GM18502 (cell line): ENCODE data around the gene ELOVL2.

Source experiments
- ATAC-seq: cut with Tn5 transposase; IDR thresholded peaks from one replicate; pipeline ENCODE4 v1.9.1; 2021; ENCODE audit warnings: mild to moderate bottlenecking; ENCODE audit not compliant: unreplicated experiment, poor library complexity

ELOVL2 gene

DNA sequence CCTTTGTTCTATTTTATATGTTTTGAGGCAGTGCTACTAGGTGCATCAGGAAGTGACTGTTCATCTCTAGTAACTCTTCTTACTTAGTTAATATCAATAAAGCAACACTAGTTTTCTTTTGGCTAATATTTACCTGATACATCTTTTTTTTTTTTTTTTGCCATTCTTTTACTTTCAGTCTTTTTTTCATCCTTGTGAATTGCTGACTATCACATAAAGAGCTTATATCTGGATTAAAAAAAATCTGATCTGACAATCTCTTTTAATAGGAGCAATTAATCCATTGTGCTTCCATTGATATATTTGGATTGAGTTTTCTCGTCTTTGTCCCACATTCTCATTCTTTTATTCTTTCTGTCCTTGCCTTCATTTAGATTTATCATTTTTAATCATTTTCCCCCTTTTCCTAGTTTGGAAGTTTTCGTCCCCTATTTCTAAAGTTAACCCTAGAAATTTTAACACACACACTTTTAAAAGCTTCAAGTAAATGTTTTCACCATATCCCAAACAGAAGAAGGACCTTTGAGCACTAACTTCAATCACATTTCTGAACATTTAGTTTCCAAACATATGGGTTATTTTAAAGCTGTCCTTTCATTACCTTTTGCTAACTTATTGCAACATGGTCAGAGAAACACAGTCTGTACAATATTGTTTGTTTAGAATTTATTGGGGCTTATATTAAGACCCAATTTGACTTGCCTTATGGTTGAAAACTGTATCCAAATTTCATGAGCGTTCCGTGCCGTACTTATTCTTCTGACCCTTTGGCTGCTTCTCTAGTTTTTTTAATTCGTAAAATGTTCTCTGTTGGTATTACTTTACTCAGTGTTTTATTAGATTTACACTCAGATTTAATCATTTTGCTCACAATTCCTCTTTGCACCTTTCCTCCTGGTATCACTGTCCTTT, 94.3 kb downstream of the ELOVL2 start:
- no peak for ATAC-seq

- no peak for ATAC-seq
Observed at GRCh38 chr6:10947966-10948365, 96.1 kb downstream of the ELOVL2 start.

DNA sequence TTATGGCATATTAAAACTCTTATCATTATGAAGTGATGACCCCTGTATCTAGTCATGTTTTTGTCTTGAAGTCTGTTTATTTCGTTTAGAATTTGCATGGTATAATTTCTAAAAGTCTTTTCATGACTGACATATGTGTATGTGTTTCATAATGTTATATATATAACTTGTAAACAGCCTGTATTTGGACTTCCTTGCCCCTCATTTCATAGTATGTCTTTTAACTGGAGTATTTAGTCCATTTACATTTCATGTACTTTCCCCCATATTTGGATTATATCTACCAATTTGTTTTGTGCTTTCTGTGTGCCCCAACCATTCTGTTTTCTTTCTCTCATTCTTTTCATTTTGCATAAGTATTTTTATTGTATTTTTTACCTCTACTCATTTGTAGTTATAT, 98.3 kb downstream of the ELOVL2 start:
- no peak for ATAC-seq

DNA sequence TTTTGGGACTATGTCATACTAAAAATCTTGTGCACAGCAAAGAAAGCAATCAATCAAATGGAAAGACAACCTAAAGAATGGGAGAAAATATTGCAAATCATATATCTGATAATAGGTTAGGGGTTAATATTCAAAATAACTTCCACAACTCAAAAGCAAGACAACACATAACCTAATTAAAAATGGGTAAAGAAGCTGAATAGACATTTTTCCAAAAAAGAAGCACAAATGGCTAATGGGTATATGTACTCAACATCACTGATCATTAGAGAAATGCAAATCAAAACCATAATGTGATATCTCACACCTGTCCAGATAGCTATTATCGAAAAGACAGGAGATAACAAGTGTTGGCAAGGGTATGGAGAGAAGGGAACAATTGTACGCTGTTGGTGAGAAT, 104.3 kb downstream of the ELOVL2 start:
- ATAC-seq, result no peak

GRCh38 chr6:10933126-10933525, 111.0 kb downstream of the ELOVL2 start:
- no peak for ATAC-seq
